ENCODE data around the gene F2RL2. TPM values are rescaled to one million over a fixed set of nuclear protein-coding genes. Genes with fewer than 3 reads are reported as not detected.

Gene F2RL2
- total and polyA plus RNA-seq, 4 donors: 0.08 to 1.3 (median 0.78) TPM

DNA sequence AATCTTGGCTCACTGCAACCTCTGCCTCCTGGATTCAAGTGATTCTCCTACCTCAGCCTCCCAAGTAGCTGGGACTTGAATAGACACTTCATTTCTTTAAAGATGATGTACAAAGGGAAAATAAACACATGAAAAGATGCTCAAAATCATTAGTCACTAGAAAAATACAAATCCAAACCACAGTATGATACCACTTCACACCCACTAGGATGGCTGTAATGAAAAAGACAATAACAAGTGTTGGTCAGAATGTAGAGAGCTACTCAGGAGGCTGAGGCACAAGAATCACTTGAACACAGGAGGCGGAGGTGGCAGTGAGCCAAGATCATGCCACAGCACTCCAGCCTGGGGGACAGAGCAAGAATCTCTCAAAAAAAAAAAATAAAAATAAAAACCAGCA, 13.0 kb downstream of the F2RL2 start:
- no peak overlapping the region for H3K4me3 ChIP-seq (ENCODE audit: low read depth in 1 of 3, low read length in 3 of 3)
- no peaks in the 10 kb centered on the region for H3K27me3 ChIP-seq (ENCODE audit: control insufficient read depth in 4 of 4, insufficient read depth in 4 of 4, low read length in 3 of 4)
- 85% methylated on average over 1 of the region's 1 CpG for whole genome bisulfite sequencing
- H3K36me3 ChIP-seq (ENCODE audit: control insufficient read depth in 4 of 4, insufficient read depth in 3 of 4, low read depth in 1 of 4, low read length in 3 of 4): peaks cover 0 to 43% (median 31%) of the 10 kb centered on the region in 4 donors
- no peak overlapping the region for H3K27ac ChIP-seq (ENCODE audit: low read depth in 1 of 2, low read length in 2 of 2)
- no peak overlapping the region for H3K9ac ChIP-seq (ENCODE audit: low read depth in 1 of 2, low read length in 2 of 2)
- no peaks in the 10 kb centered on the region for H3K4me1 ChIP-seq (ENCODE audit: control insufficient read depth in 4 of 4, insufficient read depth in 4 of 4, low read length in 3 of 4)
- TF ChIP-seq HNF4G (IDR thresholded peaks at IDR 0.05) (no peak), RXRA (IDR thresholded peaks at IDR 0.05) (no peak), FOXA2 (IDR thresholded peaks at IDR 0.05) (no peak), FOXA1 (IDR thresholded peaks at IDR 0.05) (no peak), RAD21 (IDR thresholded peaks at IDR 0.05) (no peak), NR2F2 (IDR thresholded peaks at IDR 0.05) (no peak), GABPA (IDR thresholded peaks at IDR 0.05 in 1 of 2, conservative IDR thresholded peaks at IDR 0.05 in 1 of 2) (no peak), YY1 (IDR thresholded peaks at IDR 0.05) (no peak), REST (IDR thresholded peaks at IDR 0.05) (no peak), EGR1 (IDR thresholded peaks at IDR 0.05; ENCODE audit: low read depth in 2 of 2) (no peak), SP1 (IDR thresholded peaks at IDR 0.05) (no peak), JUND (IDR thresholded peaks at IDR 0.05) (no peak), TAF1 (conservative IDR thresholded peaks at IDR 0.05) (no peak), HNF4A (conservative IDR thresholded peaks at IDR 0.05) (no peak), MAX (IDR thresholded peaks at IDR 0.05) (no peak)
- TF ChIP-seq, protein P1, sequence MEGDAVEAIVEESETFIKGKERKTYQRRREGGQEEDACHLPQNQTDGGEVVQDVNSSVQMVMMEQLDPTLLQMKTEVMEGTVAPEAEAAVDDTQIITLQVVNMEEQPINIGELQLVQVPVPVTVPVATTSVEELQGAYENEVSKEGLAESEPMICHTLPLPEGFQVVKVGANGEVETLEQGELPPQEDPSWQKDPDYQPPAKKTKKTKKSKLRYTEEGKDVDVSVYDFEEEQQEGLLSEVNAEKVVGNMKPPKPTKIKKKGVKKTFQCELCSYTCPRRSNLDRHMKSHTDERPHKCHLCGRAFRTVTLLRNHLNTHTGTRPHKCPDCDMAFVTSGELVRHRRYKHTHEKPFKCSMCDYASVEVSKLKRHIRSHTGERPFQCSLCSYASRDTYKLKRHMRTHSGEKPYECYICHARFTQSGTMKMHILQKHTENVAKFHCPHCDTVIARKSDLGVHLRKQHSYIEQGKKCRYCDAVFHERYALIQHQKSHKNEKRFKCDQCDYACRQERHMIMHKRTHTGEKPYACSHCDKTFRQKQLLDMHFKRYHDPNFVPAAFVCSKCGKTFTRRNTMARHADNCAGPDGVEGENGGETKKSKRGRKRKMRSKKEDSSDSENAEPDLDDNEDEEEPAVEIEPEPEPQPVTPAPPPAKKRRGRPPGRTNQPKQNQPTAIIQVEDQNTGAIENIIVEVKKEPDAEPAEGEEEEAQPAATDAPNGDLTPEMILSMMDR (IDR thresholded peaks at IDR 0.05; ENCODE audit: low read depth, low read length, missing input control): no peak
- TF ChIP-seq, protein P2, sequence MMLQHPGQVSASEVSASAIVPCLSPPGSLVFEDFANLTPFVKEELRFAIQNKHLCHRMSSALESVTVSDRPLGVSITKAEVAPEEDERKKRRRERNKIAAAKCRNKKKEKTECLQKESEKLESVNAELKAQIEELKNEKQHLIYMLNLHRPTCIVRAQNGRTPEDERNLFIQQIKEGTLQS (IDR thresholded peaks at IDR 0.05): no peak
- no peak for DNase-seq (ENCODE audit: low spot score)
- H3K9me3 ChIP-seq (ENCODE audit: control insufficient read depth in 4 of 4, low read length in 3 of 4): no peaks in the 10 kb centered on the region

DNA sequence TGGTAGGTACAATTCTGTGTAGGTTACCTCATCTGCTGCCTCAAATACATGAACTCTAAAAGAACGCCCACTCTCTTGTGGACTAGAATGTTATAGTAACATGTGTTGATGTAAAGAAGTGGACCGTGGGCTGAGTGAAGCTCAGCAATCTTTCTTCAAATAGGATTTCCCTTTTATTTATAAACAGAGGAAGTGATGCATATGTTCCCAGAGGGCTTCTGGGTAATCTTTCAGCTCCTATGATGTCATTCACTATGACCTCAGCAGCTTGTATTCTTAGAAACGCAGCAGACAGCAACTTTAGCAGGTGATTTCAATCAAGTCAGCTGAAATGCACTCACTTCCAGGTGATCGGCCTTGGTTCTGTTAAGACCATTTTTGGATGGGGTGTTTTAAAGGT, 14.4 kb downstream of the F2RL2 start:
- Histone ChIP-seq H3K27me3 (ENCODE audit: control insufficient read depth in 4 of 4, insufficient read depth in 4 of 4, low read length in 3 of 4) (no peaks in the 10 kb centered on the region), H3K4me3 (ENCODE audit: low read depth in 1 of 3, low read length in 3 of 3) (no peak overlapping the region), H3K9me3 (ENCODE audit: control insufficient read depth in 4 of 4, low read length in 3 of 4) (no peaks in the 10 kb centered on the region), H3K9ac (ENCODE audit: low read depth in 1 of 2, low read length in 2 of 2) (no peak overlapping the region), H3K4me1 (ENCODE audit: control insufficient read depth in 4 of 4, insufficient read depth in 4 of 4, low read length in 3 of 4) (no peaks in the 10 kb centered on the region), H3K36me3 (ENCODE audit: control insufficient read depth in 4 of 4, insufficient read depth in 3 of 4, low read depth in 1 of 4, low read length in 3 of 4) (peaks cover 0 to 40% (median 32%) of the 10 kb centered on the region in 4 donors), H3K27ac (ENCODE audit: low read depth in 1 of 2, low read length in 2 of 2) (no peak overlapping the region)
- no peak for DNase-seq (ENCODE audit: low spot score)
- 79% methylated on average over 4 of the region's 4 CpGs for WGBS
- TF ChIP-seq JUND (IDR thresholded peaks at IDR 0.05): no peak
- TF ChIP-seq EGR1 (IDR thresholded peaks at IDR 0.05; ENCODE audit: low read depth in 2 of 2): no peak
- no peak for TF ChIP-seq HNF4A (conservative IDR thresholded peaks at IDR 0.05)
- TF ChIP-seq, protein P3, sequence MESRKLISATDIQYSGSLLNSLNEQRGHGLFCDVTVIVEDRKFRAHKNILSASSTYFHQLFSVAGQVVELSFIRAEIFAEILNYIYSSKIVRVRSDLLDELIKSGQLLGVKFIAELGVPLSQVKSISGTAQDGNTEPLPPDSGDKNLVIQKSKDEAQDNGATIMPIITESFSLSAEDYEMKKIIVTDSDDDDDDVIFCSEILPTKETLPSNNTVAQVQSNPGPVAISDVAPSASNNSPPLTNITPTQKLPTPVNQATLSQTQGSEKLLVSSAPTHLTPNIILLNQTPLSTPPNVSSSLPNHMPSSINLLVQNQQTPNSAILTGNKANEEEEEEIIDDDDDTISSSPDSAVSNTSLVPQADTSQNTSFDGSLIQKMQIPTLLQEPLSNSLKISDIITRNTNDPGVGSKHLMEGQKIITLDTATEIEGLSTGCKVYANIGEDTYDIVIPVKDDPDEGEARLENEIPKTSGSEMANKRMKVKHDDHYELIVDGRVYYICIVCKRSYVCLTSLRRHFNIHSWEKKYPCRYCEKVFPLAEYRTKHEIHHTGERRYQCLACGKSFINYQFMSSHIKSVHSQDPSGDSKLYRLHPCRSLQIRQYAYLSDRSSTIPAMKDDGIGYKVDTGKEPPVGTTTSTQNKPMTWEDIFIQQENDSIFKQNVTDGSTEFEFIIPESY (IDR thresholded peaks at IDR 0.05): no peak
- TF ChIP-seq, protein P1 (IDR thresholded peaks at IDR 0.05; ENCODE audit: low read depth, low read length, missing input control): no peak
- TF ChIP-seq YY1 (IDR thresholded peaks at IDR 0.05): no peak
- TF ChIP-seq REST (IDR thresholded peaks at IDR 0.05): no peak
- no peak for TF ChIP-seq FOXA2 (IDR thresholded peaks at IDR 0.05)
- no peak for TF ChIP-seq NR2F2 (IDR thresholded peaks at IDR 0.05)
- no peak for TF ChIP-seq SP1 (IDR thresholded peaks at IDR 0.05)
- TF ChIP-seq FOXA1 (IDR thresholded peaks at IDR 0.05): no peak

Data from liver (tissue), 9 donors.